Muscle of leg (tissue), 11 donors: Measurements from ENCODE around the gene LKAAEAR1. TPM values are rescaled to one million over a fixed set of nuclear protein-coding genes. Genes with fewer than 3 reads are reported as not detected.
A peak's percentile ranks its signal among the peaks of the same experiment; 100 is the strongest.

Source experiments
- DNase-seq: peaks from one replicate; pipeline ENCODE4 v3.0.0; 2013
- H3K27ac ChIP-seq: one replicate; pipeline ENCODE4 v1.5.1; 2013; ENCODE audit warnings: mild to moderate bottlenecking, low read length, control low read depth
- H3K27me3 ChIP-seq: one replicate; pipeline ENCODE4 v1.6.1; 2013; ENCODE audit warnings: low read length; ENCODE audit not compliant: control insufficient read depth, insufficient read depth
- H3K36me3 ChIP-seq: one replicate; pipeline ENCODE4 v1.6.1; 2013; ENCODE audit warnings: low read length; ENCODE audit not compliant: control insufficient read depth, insufficient read depth
- H3K4me1 ChIP-seq: one replicate; pipeline ENCODE4 v1.6.1; 2013; ENCODE audit warnings: low read length; ENCODE audit not compliant: control insufficient read depth, insufficient read depth
- H3K4me3 ChIP-seq: one replicate; pipeline ENCODE4 v1.5.1; 2013; ENCODE audit warnings: low read length, control low read depth
- H3K9me3 ChIP-seq: replicated peaks from 2 replicates; pipeline ENCODE4 v1.6.1; 2013; ENCODE audit warnings: low read depth, low read length; ENCODE audit not compliant: control insufficient read depth
- WGBS: methylation state at CpG from one replicate; pipeline ENCODE4 v1.1.5; 2013; ENCODE audit warnings: missing lambda C conversion rate; ENCODE audit not compliant: insufficient coverage; 5-methylcytosine and 5-hydroxymethylcytosine counted together
- polyA plus RNA-seq, 8 donors: library from polyadenylated mRNA; unstranded; fragments of 120-200 nt; gene quantifications; one replicate each; pipeline versions ENCODE4 v1.2.1 to v1.2.3, GENCODE V29; 2013; ENCODE audit warnings: inconsistent platforms in 1 of 8, low replicate concordance in 1 of 8; ENCODE audit not compliant: insufficient read length in 8 of 8, insufficient read depth in 1 of 8
- total RNA-seq: library from RNA; stranded (reverse); fragments of 120-200 nt; gene quantifications from one replicate; pipeline ENCODE4 v1.2.4, GENCODE V29; 2013

LKAAEAR1 gene
- total and polyA plus RNA-seq, 9 donors = 0.27 to 0.28 (median 0.27) TPM; not detected in 5

DNA sequence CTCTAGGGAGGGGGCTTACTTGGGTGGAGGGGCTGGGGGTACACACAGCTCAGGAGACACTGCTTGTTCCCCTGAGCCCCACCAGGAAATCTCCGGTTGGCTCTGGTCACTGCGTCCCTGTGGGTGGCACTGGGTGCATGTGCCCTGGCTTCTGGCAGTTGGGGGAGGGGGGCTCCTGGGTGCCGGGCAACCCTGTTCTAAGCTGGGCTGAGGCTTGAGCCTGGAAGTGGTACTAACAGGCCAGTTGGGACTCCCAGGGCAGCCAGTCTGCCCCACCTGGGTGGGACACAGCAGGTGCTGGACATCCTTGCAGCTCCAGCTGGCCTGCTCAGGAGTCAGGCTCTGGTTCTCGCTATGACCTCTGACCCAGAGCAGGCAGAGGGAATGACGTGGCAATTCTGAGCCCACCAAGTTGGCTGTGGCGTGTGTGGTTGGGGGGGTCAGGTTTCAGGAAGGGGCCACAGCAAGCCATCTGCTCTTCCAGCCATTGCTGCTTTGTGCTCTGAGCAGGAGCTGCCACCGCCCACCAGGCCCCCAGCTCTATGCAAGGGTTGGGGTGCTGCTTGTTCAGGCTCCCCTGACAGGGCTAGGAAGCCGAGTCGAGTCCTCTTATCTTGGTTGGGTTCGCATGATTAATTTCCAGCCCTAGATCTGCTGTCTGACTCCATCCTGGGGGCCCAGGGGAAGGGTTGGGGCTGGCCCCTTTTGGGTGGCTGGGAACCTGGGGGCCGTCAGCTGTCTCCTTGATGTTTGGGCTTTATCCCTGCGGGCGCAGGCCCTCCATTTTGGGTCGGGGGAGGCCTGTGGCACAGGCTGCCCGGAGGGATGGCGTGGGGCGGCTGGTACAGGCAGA lies 47.6 kb downstream of the LKAAEAR1 start:
- H3K4me1 ChIP-seq = peaks cover 37% of the 10 kb centered on the region
- WGBS = 39% methylated on average over 11 of the region's 17 CpGs
- H3K4me3 ChIP-seq = no peak overlapping the region
- peak; percentile 16 for DNase-seq
- peaks cover 56% of the 10 kb centered on the region for H3K27me3 ChIP-seq
- H3K36me3 ChIP-seq = peaks cover 34% of the 10 kb centered on the region
- H3K9me3 ChIP-seq = no peaks in the 10 kb centered on the region
- H3K27ac ChIP-seq = no peak overlapping the region

DNA sequence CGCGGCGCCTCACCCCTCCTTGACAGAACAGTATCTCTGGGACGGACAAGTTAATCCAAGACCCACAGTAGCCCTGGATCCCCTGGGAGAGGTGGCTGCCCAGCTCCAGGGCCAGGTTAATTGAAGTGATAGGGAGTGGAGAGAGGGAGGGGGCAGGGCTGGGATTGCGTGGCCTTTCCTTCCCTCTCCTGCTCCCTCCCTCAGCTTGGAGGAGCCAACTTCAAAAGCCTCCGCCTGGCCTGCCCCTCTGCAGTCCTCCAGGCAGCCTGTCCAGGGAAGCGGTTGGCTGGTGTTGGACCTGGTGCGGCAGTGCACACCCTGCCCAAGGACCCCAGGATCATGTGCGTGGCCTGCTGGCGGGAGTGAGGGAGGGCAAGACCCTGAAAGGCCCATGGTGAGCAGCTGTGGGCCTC lies 48.3 kb downstream of the LKAAEAR1 start, which contains the start of gene C20orf204:
Gene C20orf204, plus strand, starts transcription at position 250 of the 413 bp plus-strand sequence. Its CDS starts 142 bp downstream, at position 392.
- Histone ChIP-seq H3K27ac (no peak within 1 kb of the TSS), H3K27me3 (peaks cover 49% of the 10 kb centered on the region), H3K4me3 (no peak within 1 kb of the TSS), H3K36me3 (peaks cover 37% of the 10 kb centered on the region), H3K4me1 (peaks cover 31% of the 10 kb centered on the region), H3K9me3 (no peaks in the 10 kb centered on the region)
- WGBS = no CpG with 5 or more reads among the region's 10 CpGs
- DNase-seq = peak; percentile 7

DNA sequence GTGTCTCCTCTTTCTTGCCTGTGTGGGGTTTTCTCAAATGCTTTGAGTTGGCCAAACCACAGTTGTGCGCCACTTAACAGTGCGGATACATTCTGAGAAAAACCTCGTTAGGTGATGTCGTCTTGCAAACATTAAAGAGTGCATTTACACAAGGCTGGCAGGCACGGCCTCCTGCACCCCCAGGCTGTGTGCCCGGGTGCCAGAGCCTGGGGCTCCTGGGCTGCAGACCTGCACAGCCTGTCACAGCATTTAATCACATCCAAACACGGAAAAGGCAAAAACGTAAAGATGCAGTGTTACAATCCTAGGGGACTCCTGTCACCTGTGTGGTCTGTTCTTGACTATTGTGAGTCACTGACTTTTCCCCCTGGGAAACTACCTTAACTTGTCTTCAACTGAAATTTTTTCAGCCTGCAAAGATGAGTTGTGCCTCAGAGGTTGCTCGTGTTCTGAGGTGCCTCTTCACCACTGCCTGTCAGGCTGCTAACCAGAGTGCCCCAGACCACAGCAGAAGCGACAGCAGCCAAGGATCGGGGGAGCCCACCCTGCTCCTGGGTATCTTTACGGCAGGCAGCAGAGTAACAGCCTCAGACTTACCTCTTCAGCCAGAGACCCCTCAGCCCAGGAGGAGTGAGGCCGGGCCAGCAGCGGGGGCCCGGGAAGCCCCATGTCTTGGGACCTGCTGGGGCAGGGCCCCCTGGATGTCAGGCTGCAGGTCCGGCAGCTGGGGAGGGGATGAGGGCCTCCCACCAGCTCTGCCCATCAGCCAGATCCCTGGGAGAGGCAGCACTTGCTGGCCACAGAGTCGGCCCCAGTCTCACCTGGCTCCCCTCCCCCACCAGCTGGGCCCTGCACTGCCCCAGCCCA lies 48.9 kb downstream of the LKAAEAR1 start:
- DNase-seq = no peak
- WGBS = 88% methylated on average over 9 of the region's 17 CpGs
- Histone ChIP-seq H3K4me3 (no peak overlapping the region), H3K27ac (no peak overlapping the region), H3K36me3 (peaks cover 43% of the 10 kb centered on the region), H3K4me1 (peaks cover 25% of the 10 kb centered on the region), H3K27me3 (peaks cover 43% of the 10 kb centered on the region), H3K9me3 (no peaks in the 10 kb centered on the region)

DNA sequence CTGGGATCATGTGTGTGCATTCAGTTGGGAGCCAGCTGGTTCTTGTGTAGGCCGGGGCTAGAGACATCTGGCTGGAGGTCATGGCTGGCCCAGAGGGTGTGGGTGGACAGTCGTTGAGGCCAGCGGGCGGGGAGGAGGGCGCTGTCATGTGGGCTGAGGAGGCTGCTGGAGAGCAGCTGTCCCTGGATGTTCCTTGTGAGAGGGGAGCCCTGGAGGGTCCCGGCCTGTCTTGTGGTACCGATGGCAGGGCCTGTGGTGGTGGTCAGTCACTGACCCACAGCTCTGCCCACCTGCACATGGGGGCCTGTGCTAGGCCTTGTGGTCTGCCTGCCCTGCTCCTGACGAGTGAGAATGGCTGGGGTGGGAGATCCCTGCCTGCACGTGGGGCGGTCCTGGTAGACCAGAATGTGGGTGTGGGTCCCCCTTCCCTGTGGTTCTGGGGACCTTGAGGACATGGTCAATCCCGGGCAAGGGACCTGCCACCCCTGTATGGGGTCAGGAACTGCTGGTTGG lies 50.2 kb downstream of the LKAAEAR1 start:
- peak; percentile 34 for DNase-seq
- Histone ChIP-seq H3K9me3 (no peaks in the 10 kb centered on the region), H3K27me3 (peaks cover 30% of the 10 kb centered on the region), H3K4me3 (no peak overlapping the region), H3K4me1 (peaks cover 14% of the 10 kb centered on the region), H3K36me3 (peaks cover 55% of the 10 kb centered on the region), H3K27ac (no peak overlapping the region)
- WGBS = 67% methylated on average over 11 of the region's 11 CpGs

Other genes starting within 250 kb of the LKAAEAR1 start
- gene ABHD16B, start 222.9 kb downstream of the LKAAEAR1 start, total RNA-seq = not detected
- not detected for gene ABHD16B, start 222.9 kb downstream of the LKAAEAR1 start, polyA plus RNA-seq
- 48.9 TPM for gene TPD52L2, start 219.1 kb downstream of the LKAAEAR1 start, total RNA-seq
- 10 to 100 TPM; 69.0 to 86.7 (median 79.4) TPM for gene TPD52L2, start 219.1 kb downstream of the LKAAEAR1 start, polyA plus RNA-seq
- 29.7 TPM for gene DNAJC5, start 189.3 kb downstream of the LKAAEAR1 start, total RNA-seq
- 10 to 100 TPM; 26.8 to 37.9 (median 32.4) TPM for gene DNAJC5, start 189.3 kb downstream of the LKAAEAR1 start, polyA plus RNA-seq
- gene UCKL1, start 128.0 kb downstream of the LKAAEAR1 start, total RNA-seq = 24.8 TPM
- gene UCKL1, start 128.0 kb downstream of the LKAAEAR1 start, polyA plus RNA-seq = 10 to 100 TPM; 31.2 to 56.5 (median 44.5) TPM
- gene ZNF512B, start 114.5 kb downstream of the LKAAEAR1 start, total RNA-seq = 15.5 TPM
- 10 to 100 TPM; 20.1 to 34.0 (median 28.0) TPM for gene ZNF512B, start 114.5 kb downstream of the LKAAEAR1 start, polyA plus RNA-seq
- gene SAMD10, start 104.8 kb downstream of the LKAAEAR1 start, total RNA-seq = 1.5 TPM
- 1 to 10 TPM; 2.4 to 4.4 (median 3.8) TPM for gene SAMD10, start 104.8 kb downstream of the LKAAEAR1 start, polyA plus RNA-seq
- gene PRPF6, start 103.3 kb downstream of the LKAAEAR1 start, total RNA-seq = 42.8 TPM
- gene PRPF6, start 103.3 kb downstream of the LKAAEAR1 start, polyA plus RNA-seq = 10 to 100 TPM; 50.5 to 64.4 (median 57.9) TPM
- gene C20orf204, start 48.2 kb downstream of the LKAAEAR1 start, total RNA-seq = 0.84 TPM
- gene C20orf204, start 48.2 kb downstream of the LKAAEAR1 start, polyA plus RNA-seq = 1 to 10 TPM in 3 of 8 donors, under 1 TPM in 5; 0.52 to 1.5 (median 0.94) TPM
- 2.2 TPM for gene SOX18, start 34.8 kb downstream of the LKAAEAR1 start, total RNA-seq
- gene SOX18, start 34.8 kb downstream of the LKAAEAR1 start, polyA plus RNA-seq = 10 to 100 TPM in 6 of 8 donors, 1 to 10 TPM in 2; 8.7 to 15.7 (median 11.2) TPM
- 24.6 TPM for gene TCEA2, start 21.2 kb downstream of the LKAAEAR1 start, total RNA-seq
- gene TCEA2, start 21.2 kb downstream of the LKAAEAR1 start, polyA plus RNA-seq = 10 to 100 TPM; 43.1 to 60.1 (median 46.9) TPM
- gene RGS19, start 4.9 kb downstream of the LKAAEAR1 start, total RNA-seq = 5.2 TPM
- 10 to 100 TPM in 1 of 8 donors, 1 to 10 TPM in 7; 4.9 to 10.4 (median 7.2) TPM for gene RGS19, start 4.9 kb downstream of the LKAAEAR1 start, polyA plus RNA-seq
- 0.93 TPM for gene OPRL1, start 4.3 kb downstream of the LKAAEAR1 start, total RNA-seq
- gene OPRL1, start 4.3 kb downstream of the LKAAEAR1 start, polyA plus RNA-seq = 1 to 10 TPM in 6 of 8 donors, under 1 TPM in 2; 0.93 to 1.4 (median 1.3) TPM
- gene NPBWR2, start 23.2 kb upstream of the LKAAEAR1 start, total RNA-seq = not detected
- gene NPBWR2, start 23.2 kb upstream of the LKAAEAR1 start, polyA plus RNA-seq = not detected
- gene MYT1, start 80.1 kb upstream of the LKAAEAR1 start, total RNA-seq = 0.09 TPM
- gene MYT1, start 80.1 kb upstream of the LKAAEAR1 start, polyA plus RNA-seq = under 1 TPM; 0.04 to 0.30 (median 0.09) TPM
- gene PCMTD2, start 171.3 kb upstream of the LKAAEAR1 start, total RNA-seq = 41.4 TPM
- gene PCMTD2, start 171.3 kb upstream of the LKAAEAR1 start, polyA plus RNA-seq = 10 to 100 TPM; 44.9 to 74.1 (median 52.1) TPM